Frontal cortex (tissue), 4 donors: ENCODE results near the gene PDE6B. TPM values are rescaled to one million over a fixed set of nuclear protein-coding genes. Genes with fewer than 3 reads are reported as not detected.
A peak's percentile ranks its signal among the peaks of the same experiment; 100 is the strongest.
"Not testable (repeated sequence)": the region's sequence is repeated elsewhere in the genome, so short reads cannot be mapped to it uniquely, and the experiment has no call there.

Experiments
- DNase-seq, 2 donors: peaks; one replicate each; pipeline ENCODE4 v3.0.0; 2012; ENCODE audit warnings: low spot score in 2 of 2
- FAIRE-seq: peaks from 2 replicates; lab custom pipeline; 2012; peaks lifted over from hg19 to GRCh38; lab: Jason Lieb, UNC
- total RNA-seq: library from RNA; depleted of rRNA; stranded (reverse); fragments of >200 nt; gene quantifications from one replicate; pipeline ENCODE4 v1.2.3, GENCODE V29; 2014
- donor health status: control.
- donor health status: control.
- donor health status: control.

The PDE6B gene
- total RNA-seq, 1 donor from 2014 or later = 2.0 TPM

DNA sequence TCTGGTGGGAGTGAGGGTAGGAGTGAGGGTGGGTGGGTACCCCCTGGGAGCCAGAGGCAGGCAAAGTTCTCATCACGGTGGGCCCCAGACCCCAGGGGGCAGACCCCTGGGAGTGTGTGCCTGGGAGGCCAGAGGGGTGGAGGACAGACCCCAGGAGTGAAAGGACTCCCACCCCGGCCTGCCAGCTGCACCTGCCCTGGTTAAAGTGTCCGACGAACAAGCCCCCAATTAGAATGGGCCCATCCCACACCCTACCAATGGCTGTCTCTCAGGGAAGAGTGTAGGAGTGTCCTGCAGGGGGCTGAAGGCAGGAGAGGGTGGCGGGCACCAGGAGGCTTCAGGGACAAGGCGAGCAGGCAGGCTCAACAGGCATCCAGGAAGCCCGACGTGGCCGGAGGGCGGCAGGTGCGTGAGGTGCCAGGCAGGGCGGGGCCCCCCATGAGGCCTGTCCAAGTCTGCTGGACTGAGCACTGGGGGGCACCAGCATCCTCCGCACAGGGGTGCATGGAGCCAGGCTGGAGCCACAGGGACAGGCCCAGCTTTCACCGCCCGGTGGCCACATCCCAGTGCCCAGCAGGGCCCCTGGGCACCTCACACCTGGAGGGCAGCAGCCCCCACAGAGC, 8.7 kb downstream of the PDE6B start:
- DNase-seq (no peak), FAIRE-seq (no peak)

DNA sequence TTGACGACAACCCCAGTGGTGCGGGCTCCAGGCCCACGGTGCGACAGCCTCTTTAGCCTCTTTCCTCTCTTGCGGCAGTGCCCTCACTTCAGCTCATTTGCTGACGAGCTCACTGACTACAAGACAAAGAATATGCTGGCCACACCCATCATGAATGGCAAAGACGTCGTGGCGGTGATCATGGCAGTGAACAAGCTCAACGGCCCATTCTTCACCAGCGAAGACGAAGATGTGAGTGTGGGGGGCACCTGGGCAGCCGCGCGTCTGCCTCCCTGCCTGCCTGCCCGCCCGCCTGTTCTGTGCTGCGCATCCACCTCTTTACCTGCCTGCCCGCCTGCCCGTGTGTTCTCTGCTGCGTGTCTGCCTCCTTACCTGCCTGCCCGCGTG, 9.2 kb downstream of the PDE6B start:
- FAIRE-seq (no peak), DNase-seq (no peak)

DNA sequence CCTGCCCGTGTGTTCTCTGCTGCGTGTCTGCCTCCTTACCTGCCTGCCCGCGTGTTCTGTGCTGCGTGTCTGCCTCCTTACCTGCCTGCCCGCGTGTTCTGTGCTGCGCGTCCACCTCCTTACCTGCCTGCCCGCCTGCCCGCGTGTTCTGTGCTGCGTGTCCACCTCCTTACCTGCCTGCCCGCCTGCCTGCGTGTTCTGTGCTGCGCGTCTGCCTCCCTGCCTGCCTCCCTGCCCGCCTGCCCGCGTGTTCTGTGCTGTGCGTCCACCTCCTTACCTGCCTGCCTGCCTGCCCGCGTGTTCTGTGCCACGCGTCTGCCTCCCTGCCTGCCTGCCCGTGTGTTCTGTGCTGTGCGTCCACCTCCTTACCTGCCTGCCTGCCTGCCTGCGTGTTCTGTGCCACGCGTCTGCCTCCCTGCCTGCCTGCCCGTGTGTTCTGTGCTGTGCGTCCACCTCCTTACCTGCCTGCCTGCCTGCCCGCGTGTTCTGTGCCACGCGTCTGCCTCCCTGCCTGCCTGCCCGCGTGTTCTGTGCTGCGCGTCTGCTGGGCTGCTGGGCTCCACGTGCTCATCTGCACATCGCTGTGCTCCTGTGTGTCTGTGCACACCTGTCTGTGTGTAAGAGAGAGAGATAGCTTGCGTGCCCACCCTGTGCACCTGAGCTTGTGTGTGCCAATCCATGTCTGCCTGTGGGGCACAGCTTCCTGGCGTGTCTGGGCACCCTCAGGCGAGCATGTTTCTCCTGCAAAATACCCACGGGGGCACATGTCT, 9.9 kb downstream of the PDE6B start:
- not testable (repeated sequence) for FAIRE-seq

DNA sequence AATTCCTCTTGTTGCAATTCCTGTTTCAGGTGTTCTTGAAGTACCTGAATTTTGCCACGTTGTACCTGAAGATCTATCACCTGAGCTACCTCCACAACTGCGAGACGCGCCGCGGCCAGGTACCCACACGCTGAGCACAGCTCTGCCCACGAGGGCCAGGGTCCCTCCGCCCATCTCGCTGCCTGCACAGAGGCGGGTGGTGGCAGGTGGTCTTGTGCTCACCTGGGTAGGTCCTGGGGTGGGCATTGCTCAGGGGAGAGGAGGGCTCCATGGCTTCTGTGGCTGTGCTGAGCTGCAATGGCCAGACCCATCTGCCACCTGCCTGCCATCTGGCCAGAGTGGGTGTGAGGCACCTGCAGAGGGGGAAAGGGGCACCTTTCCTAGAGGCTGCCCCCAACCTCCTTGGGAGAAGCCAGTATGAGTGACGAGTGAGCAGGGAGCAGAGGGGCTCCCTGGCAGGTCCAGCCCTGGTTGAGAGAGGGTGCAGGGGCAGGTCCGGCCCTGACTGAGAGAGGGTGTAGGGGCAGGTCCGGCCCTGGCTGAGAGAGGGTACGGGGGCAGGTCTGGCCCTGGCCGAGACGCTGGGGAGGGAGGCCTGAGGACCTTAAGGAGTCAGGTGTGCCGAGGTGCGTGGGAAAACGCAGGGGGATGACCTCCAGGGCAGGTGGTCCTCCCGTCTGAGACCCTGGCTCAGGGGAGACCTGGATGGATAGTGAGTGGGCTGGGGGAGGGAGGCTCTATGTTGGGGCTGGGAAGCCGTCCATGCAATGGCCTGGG, 10.7 kb downstream of the PDE6B start:
- no peak for DNase-seq
- no peak for FAIRE-seq

More for the DNA sequence above, 9.9 kb downstream of the PDE6B start:
- not testable (repeated sequence) for DNase-seq

DNA sequence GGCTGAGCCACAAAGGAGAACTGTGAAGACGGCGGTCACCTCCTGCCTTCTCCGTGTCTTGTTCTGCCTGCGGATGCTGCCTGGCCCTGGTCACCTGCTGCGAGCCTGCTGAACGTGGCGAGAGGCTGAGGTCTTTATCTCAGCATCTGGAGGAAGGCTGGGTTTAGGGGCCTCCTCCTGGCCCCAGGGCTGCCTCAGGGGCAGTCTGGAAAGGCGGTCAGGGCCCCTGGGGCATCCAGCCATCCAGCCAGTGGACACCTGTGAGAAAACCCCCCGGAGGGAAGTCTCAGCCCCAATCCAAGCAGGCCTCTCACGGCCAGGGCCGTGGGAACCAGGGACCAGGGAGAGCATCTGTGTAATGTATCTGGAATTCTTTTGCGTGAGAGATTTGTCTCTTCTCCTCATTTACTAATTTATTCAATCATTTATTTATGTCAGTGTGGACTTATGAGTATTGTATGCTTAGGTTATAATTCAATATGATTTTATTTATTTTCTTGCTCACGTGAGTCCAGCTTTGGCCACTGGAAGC, 11.3 kb downstream of the PDE6B start:
- FAIRE-seq = no peak

DNA sequence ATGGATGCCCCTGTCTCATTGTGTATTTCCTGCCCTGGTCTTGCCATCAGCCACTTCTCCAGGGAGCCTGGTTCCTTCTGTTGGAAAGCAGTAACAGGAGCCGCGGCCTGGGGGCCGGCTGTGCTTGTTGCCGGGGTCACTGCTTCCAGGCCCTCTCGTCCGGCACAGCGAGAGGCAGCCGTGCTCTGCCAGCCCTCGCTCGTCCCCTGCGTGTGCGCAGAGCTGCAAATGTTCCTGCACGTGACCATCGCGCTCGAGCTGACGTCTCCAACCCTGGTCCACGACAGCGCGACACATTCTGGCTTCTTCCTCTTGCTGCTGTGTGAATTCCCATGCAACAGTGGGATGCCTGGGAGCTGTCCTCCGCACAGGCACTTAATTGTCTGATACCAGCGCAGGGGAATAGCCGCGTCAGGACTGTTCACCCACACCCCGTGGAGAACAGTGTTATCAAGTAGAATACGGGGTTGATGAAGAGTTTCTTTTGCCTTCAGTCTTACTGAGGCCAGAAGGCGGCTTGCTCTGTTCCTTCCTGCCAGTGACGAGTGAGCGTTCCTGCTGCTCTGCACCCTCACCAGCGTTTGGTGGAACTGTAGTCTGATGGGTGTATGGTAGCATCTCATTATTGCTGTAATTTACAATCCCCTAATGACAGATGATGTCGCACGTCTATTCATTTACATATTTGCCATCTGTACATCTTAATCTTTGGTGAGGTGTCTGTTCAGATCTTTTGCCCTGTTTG, 12.3 kb downstream of the PDE6B start:
- no peak for DNase-seq
- no peak for FAIRE-seq

More for the DNA sequence above, 11.3 kb downstream of the PDE6B start:
- DNase-seq = no peak

DNA sequence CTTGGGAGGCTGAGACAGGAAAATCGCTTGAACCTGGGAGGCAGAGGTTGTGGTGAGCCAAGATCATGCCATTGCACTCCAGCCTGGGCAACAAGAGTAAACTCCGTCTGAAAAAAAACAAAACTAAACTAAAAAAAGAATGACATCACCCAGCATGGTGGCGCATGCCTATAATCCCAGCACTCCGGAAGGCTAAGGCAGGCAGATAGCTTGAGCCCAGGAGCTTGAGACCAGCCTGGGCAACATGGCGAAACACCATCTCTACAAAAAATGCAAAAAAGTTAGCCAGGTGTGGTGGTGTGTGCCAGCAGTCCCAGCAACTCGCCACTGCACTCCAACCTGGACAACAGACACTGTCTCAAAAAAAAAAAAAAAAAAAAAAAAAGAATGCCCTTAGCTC, 17.0 kb downstream of the PDE6B start:
- DNase-seq, FAIRE-seq: not testable (repeated sequence)

DNA sequence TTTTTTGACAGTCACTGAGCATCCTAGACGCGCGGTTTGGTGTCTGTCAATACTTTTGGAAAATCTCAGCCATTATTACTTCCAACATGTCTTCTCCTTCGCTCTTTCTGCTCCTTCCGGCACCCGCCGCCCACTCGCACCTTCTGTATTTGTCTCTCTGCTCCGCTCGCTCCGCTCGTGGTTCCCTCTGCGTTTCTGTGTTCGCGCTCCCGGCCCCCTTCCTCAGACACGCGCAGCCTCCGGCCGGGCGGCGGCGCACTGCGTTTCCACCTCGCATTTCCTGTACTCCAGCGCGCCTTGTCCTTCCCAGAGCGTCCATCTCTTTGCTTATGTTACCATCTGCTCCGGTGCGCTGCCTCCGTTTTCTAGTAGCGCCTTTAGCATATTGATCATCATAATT, 21.1 kb downstream of the PDE6B start:
- no peak for FAIRE-seq

DNA sequence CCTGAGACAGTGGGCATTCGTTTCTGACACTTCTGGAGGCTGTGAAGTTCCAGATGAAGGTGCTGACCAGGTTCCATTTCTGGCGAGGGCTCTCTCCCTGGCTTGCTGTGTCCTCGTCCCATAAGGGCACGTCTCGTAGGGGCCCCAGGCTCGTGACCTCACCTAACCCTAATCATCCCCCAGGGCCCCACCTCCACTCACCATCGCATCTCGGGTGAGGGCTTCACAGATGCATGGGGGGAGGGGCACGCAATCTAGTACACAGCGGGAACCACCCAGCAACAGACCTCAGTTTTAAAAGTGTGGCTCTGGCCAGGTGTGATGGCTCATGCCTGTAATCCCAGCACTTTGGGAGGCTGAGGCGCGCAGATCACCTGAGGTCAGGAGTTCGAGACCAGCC, 22.1 kb downstream of the PDE6B start:
- no peak for DNase-seq
- FAIRE-seq = no peak

More for the DNA sequence above, 21.1 kb downstream of the PDE6B start:
- DNase-seq = no peak

DNA sequence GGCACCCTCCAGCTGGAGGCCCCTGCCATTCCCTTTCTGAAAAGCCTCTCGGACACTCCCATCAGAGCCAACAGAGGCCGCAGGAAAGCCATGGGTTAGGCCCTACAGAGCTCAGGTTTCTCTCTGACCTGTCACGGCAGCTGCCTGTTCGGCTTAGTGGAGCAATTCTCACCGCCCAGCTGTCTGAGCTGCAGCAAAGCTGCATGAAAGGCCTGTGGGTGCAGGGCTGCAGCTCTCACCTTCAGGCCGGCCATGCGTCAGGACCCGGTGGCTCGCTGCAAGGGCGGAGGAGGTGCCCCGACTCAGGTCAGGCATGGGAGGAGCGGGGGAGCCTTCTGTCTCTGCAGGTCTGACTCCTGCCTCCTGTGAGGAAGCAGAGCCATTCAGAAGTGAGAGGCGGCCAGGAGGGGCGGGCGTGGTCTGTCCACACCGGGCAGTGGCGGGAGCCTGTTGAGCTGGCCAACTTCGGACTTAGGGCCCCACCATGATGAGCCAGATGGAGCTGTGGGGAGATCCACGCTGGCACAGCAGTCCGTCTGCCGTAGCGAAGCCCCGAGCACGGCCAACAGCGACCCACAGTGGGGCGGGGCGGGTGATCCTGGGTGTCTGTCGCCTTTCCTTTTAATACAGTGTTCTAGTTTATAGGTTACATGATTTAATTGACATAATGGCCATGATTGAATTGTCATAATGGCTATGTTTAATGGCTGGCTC, 23.4 kb downstream of the PDE6B start:
- no peak for FAIRE-seq
- DNase-seq = no peak

DNA sequence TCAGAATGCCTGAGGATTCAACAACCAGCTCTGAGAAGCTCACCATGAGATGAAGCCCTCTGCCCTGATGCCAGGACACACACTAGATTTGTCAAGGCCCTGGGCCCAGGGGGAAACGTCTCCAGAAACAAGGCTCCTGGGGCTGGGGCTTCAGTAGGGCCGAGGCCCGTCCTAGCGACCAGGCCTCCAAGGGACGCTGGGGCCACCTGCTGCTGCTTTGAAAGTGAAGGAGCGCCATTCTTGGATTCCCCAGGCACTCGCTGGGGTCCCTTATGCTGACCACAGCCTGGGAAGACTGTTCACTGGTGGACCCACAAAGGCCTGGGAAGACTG, 23.9 kb downstream of the PDE6B start:
- FAIRE-seq = no peak
- DNase-seq = no peak

DNA sequence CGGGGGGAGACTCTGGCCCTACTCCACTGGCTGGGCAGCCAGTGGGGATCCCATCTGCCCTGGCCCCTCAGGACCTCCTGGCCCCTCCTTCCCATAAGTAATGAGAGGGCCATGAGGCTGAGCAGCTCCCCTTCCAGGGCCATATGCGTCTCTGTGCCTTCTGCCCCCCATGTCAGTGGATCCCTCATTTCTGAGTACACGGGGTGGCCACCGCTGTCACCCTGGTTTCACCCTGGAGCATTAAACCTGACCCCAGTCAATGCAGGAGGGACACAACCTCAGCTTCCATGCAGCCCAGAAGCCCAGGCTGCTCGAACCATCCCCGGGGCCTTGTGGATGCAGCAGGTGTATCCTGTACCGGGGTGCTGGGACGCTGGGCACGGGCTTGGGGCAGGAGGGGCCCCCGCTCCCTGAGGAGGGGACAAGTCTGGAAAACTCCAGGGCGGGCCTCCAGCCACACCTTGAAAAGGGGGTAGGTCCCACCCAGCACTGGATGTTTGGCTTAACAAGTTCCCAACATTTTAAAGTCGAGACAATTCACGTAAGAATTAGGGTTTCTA, 24.5 kb downstream of the PDE6B start:
- DNase-seq (no peak), FAIRE-seq (no peak)

DNA sequence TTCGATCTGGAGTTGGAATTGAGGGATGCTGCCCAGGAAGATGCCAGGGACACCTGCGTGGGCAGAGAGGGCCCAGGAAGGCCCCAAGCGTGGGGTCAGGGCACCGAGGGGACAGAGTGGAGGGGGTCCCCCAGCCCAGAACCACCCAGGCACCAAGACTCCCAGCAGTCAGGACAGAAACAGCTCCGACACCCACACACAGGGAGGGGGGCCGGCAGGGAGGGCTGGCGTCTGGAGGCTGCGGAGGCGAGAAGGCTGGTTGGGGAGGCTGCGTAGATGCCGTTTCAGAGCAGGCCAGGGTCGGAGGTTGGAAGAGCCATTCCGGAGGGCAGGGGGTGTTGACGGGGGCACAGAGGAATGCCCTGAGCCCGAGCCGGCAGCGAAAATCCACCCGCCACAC, 25.1 kb downstream of the PDE6B start:
- FAIRE-seq (no peak), DNase-seq (peak in 1 of 2 donors; percentile 57)

DNA sequence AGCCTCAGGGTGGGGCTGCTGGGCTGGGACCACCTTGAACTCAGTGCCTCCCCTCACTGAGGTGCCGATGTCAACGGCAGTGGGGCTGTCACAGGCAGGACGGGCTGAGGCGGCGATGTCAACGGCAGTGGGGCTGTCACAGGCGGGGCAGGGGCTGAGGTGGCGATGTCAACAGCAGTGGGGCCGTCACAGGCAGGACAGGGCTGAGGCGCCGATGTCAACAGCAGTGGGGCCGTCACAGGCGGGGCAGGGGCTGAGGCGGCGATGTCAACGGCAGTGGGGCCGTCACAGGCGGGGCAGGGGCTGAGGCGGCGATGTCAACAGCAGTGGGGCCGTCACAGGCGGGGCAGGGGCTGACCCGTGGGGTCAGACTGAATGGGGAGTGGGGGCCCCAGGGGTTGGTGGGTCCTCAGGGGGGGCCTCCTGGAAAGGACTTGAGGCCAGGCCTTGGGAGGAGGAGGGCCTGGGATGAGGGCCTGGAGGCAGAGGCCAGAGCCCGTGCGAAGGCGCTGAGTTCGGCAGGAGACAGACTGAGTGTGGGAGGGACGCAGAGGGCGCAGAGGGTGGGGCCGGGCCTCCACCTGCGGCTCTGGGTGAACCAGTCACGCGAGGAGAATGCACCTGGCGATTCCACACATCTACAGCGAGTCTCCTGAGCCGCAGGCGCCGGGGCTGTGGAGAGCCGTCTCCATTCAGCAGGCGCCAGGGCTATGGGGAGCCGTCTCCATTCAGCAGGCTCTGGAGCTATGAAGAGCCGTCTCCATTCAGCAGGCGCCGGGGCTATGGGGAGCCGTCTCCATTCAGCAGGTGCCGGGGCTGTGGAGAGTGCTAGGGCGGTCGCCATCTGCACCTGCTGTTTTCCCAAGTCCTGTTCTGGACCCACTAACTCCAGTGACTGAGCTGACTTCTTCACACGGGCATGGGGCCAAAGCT, 25.8 kb downstream of the PDE6B start:
- peak; percentile 53 to 71 for DNase-seq
- no peak for FAIRE-seq

DNA sequence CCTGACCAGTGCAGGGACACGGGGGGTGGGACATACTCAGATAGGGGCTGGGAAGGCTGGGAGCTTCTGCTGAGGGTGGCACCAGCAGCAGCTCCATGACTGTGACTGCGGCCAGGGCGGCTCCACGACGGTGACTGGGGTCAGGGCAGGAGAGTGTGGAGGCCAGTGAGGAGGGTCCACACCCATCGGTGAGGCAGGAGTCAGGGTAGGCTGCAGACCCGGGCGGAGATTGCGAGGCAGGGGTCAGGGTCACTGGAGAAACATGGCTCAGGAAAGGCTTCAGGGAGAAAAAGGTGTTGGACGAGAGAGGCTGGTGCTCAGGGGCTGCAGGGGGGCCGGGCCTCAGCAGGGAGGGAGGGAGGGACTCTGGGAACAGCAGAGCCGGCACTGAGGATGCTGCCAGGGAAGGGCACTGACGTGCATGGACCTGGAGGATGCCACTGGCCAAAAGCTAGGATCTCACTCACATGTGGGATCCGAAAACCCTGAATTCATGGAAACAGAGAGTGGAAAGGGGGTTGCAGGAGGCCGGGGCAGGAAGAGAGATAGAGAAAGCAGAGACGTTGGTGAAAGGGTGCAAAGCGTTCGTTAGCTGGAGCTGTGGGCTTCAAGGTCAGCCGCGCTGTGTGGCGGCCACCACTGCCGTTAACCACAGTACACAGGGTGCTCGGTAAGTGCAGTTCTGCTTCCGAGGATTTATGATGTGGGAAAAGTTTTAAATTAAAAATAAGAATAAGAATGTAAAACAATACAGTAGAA, 26.7 kb downstream of the PDE6B start:
- FAIRE-seq = no peak
- no peak for DNase-seq

DNA sequence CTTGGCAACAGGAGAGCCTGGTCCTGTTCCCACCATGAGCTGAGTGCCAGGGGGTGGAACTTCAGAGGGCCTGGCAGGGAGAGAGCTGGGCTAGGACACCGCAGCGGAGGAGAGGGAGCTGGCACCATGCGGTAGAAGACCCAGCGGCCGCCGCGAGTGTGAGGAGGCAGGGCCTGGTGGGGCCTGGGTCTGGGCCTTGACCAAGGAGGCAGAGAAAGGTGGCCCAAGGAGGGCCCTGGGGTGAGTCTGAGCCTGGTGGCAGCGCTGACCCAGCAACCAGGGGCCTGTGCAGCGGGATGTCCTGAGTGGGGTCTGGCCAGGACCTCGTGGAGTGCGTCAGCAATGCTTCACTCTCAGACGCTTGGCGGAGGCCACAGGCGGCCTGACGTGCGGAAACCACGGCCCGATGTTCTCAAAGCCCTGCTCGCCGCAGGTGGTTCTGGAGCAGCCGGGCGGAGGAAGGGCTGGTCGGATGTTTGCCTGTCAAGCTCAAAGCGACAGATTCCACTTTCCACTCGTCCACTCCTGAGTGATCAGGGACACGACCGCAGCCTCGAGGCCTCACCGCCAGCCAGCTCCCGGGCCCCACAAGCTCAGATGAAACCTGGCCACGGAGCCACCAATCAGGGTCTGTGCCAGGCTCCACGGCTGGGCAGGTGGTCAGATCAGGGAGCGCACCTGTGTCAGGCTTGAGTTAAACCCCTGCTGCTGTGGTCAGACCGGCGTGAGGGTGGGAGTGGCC, 27.9 kb downstream of the PDE6B start:
- FAIRE-seq (no peak), DNase-seq (peak in 1 of 2 donors; percentile 68)
